PFSK-1 (cell line): ENCODE results near the gene FNIP2.

ENCODE experiments used
- FOXP2 ChIP-seq: optimal IDR thresholded peaks from 2 replicates; pipeline ENCODE3; 2011; ENCODE audit warnings: borderline replicate concordance, control low read depth, inconsistent platforms; ENCODE audit not compliant: insufficient read depth; ENCODE audit errors: extremely low read length, extremely low read depth
- POLR2AphosphoS5 ChIP-seq: IDR thresholded peaks from 2 replicates; pipeline ENCODE4 v1.6.1; 2012; ENCODE audit warnings: low read depth, mild to moderate bottlenecking, control low read depth, low read length, moderate library complexity
- SIN3A ChIP-seq: IDR thresholded peaks from 2 replicates; pipeline ENCODE4 v1.6.1; 2012; ENCODE audit warnings: mild to moderate bottlenecking, low read length, moderate library complexity, borderline replicate concordance; ENCODE audit not compliant: insufficient read depth
- TAF1 ChIP-seq: IDR thresholded peaks from 2 replicates; pipeline ENCODE4 v1.6.1; 2012; ENCODE audit warnings: low read length, control low read depth, borderline replicate concordance; ENCODE audit not compliant: insufficient read depth
- TF ChIP-seq, protein P1 (sequence below), 2 experiments: IDR thresholded peaks; 2 replicates each; pipeline versions ENCODE4 v1.6.1 to v1.8.0; 2011 to 2012; ENCODE audit warnings: low read depth in 2 of 2, low read length in 2 of 2, control low read depth in 1 of 2, inconsistent platforms in 1 of 2, mild to moderate bottlenecking in 1 of 2, moderate library complexity in 1 of 2; ENCODE audit not compliant: insufficient read depth in 1 of 2

Gene FNIP2

DNA sequence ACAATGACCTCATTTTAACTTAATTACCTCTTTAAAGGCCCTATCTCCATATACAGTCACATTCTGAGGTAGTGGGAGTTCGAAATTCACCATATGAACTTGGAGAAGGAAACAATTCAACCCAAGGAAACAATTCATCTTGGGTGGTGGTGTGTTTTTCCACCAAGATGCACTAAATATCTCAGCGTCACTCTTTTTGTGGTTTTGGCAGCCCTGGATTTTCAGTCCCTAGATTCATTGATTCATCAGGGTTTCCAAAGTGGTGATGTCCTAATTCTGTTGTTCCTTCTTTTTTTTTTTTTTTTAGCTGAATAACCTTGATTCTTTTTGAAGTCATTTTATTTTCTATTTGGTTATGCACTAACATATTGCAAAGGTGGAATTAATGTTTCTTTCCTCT lies 171.4 kb downstream of the FNIP2 start:
- TF ChIP-seq SIN3A (no peak), FOXP2 (no peak), POLR2AphosphoS5 (no peak), TAF1 (no peak)
- TF ChIP-seq, protein P1, sequence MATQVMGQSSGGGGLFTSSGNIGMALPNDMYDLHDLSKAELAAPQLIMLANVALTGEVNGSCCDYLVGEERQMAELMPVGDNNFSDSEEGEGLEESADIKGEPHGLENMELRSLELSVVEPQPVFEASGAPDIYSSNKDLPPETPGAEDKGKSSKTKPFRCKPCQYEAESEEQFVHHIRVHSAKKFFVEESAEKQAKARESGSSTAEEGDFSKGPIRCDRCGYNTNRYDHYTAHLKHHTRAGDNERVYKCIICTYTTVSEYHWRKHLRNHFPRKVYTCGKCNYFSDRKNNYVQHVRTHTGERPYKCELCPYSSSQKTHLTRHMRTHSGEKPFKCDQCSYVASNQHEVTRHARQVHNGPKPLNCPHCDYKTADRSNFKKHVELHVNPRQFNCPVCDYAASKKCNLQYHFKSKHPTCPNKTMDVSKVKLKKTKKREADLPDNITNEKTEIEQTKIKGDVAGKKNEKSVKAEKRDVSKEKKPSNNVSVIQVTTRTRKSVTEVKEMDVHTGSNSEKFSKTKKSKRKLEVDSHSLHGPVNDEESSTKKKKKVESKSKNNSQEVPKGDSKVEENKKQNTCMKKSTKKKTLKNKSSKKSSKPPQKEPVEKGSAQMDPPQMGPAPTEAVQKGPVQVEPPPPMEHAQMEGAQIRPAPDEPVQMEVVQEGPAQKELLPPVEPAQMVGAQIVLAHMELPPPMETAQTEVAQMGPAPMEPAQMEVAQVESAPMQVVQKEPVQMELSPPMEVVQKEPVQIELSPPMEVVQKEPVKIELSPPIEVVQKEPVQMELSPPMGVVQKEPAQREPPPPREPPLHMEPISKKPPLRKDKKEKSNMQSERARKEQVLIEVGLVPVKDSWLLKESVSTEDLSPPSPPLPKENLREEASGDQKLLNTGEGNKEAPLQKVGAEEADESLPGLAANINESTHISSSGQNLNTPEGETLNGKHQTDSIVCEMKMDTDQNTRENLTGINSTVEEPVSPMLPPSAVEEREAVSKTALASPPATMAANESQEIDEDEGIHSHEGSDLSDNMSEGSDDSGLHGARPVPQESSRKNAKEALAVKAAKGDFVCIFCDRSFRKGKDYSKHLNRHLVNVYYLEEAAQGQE (IDR thresholded peaks at IDR 0.05; ENCODE audit: insufficient read depth in 1 of 2, low read depth in 2 of 2, low read length in 2 of 2) = no peak

DNA sequence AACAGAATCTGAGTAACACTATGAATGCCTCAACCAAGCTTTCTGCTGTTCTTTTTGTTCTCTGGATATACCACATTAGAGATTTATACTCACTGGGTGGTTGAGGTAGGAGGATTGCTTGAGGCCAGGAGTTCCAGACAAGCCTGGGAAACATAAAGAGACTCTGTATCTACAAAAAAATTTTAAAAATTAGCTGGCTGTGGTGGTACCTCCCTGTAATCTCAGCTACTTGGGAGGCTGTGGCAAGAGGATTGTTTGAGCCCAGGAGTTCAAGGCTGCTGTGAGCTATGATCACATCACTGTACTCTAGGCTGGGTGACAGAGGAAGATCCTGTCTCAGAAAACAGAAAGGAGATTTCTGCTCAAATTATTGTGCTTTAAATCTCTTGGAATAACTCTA lies 172.5 kb downstream of the FNIP2 start:
- TF ChIP-seq TAF1 (no peak), POLR2AphosphoS5 (no peak), SIN3A (no peak), FOXP2 (no peak)
- TF ChIP-seq, protein P1 (IDR thresholded peaks at IDR 0.05; ENCODE audit: insufficient read depth in 1 of 2, low read depth in 2 of 2, low read length in 2 of 2) = no peak

DNA sequence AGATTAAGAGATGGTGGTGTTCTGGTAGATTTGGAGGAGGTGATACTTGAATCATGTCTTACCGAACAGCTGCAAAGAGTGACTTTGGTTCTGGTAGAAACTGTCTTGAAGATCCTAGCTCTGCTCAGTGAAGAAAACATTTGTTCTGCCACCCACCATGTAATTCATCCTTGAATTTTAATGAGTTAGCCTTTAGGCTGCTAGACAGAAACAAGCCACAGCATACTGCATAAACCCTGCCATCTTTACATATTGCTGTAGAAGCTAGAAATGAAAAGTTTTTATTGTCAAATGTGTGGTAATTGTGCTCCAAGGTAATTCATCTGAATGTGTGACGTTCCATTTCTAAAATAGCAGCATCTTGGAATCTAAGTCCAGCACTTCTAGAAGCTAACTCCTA lies 173.1 kb downstream of the FNIP2 start:
- no peak for TF ChIP-seq FOXP2
- TF ChIP-seq POLR2AphosphoS5 = no peak
- TF ChIP-seq, protein P1 (IDR thresholded peaks at IDR 0.05; ENCODE audit: insufficient read depth in 1 of 2, low read depth in 2 of 2, low read length in 2 of 2) = no peak

DNA sequence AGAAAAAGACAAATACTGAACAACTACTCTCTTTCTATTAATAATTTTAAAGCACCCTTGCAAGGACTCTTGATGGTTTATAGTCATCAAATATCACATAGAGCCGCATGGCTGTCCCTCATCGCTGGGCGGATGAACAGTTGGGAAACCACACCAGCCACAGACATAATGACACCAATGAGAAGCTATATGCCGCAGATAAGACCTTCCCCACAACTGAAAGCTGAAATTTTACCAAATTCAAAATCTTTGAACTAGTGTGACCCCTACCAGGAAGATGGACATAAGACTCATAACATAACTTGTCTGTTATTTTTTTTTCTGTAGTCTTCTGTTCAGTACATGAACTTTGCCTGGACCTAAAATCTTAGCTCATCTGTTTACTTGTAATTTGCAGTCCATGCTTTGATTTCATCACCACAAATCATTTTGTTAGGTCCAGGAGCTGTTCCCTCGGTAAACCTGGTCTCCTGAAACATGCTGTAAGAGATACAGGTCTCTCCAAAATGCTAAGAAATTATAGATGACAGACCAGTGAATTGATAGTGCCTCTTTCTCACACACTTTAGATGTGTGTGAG lies 176.8 kb downstream of the FNIP2 start:
- TF ChIP-seq, protein P1 (IDR thresholded peaks at IDR 0.05; ENCODE audit: insufficient read depth in 1 of 2, low read depth in 2 of 2, low read length in 2 of 2) = no peak
- TF ChIP-seq SIN3A = no peak
- TF ChIP-seq POLR2AphosphoS5 = no peak
- TF ChIP-seq TAF1 = no peak
- TF ChIP-seq FOXP2 = no peak

DNA sequence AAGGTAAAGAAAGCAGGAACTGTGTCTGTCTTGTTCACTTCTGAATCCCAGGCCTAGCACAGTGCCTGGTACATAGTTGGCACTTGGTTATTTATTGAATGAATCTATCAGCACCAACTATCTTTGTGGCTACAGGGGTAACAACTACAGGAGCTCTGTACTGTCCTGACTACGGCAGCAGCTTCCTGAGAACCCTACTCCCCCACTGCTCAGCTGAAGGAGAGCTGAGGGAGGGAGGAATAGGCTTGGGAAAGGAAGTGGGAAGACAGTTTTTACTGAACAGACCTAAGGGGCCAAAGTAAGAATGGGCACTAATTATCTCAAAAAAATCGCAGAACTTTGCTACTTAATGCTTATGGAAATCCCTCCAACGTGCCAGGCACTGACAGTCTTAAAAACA lies 178.0 kb downstream of the FNIP2 start:
- TF ChIP-seq, protein P1 (IDR thresholded peaks at IDR 0.05; ENCODE audit: insufficient read depth in 1 of 2, low read depth in 2 of 2, low read length in 2 of 2) = no peak
- no peak for TF ChIP-seq FOXP2
